ENCODE data around the gene SETD5.

The SETD5 gene

DNA sequence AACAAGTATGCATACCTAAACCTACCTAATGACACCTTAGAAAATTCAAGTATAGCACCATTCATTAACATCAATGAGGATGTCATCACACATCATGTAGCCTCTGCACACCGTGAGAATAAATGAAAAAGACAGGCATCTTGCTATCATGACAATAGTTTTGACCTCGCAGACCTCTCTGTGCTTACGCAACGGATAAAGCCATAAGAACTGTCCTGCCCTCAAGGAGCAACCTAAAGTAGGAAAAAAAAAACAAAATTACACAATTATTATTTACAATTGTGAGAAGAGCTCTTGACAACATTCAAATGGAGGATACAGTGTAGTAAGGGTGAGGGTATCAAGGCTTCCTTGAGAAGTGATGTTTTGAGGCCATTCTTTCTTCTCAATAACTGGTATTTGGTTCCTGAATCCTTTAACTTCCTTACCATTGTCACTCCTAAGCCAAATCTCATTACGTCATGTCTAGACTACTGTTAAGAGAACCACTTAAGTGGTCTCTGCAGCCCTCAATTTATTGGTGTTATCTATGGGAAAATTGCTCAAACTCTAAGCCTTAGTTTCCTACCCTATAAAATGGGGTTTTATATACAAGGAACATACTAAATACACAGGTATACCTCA is 7.0 kb upstream of the SETD5 start:
- DNase-seq, result no peak

DNA sequence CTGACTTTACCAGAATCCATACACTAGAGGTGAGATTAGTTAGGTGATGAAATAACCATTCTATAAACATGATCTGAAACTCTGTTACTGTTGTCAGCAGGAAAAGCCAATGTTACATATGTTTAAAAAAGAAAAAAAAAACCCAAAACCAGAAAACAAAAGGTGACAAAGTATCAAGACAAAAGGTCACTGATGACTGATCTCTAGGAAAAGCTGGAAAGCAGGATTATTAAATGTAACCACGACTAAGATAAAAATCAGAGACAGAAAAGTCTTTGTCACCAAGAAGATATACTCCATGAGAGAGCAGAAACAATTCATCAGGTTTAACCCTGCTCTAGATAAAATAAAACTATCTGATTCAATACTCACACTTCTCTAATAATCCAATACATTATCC is 5.4 kb upstream of the SETD5 start:
- no peak for DNase-seq

- no peak for DNase-seq
Measured at GRCh38 chr3:9395570-9396300, 1.7 kb upstream of the SETD5 start.

- peak; percentile 71 for DNase-seq
Measured at GRCh38 chr3:9396301-9396631, 1.1 kb upstream of the SETD5 start.

GRCh38 chr3:9396632-9397331 is 633 bp upstream of the SETD5 start:
- DNase-seq, result peak; percentile 96

- peak; percentile 36 for DNase-seq
Measured at GRCh38 chr3:9397906-9398699, 688 bp downstream of the SETD5 start.

DNA sequence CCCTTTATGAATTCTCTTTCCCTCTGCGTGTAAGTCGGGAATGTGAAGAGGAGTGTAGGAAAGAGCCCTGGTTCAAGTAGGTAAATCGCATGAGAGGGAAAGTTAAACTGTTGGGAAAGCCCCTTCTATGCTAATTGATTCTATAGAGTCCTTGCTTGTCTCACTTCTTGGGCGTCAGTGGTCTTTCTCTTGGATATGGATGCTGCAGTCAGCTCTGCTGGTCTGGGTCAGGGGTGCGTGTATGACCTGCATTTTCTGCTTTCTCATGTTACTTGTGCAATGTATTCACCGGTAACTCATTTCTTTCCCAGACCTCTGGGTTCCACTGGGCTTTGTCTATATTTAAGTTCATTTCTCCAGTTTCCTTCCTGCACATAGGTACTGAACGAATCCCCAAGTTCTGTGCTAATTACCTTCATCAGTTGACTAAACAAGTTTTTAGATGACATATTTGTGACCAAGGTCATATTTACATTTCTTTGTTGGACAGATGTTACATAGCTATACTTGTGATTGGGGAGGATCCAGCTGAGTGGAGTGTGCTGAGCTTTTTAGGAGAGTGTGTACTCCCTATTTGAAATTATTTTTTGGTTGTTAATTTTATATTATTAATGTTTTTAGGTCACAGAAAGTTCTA is 1.4 kb downstream of the SETD5 start:
- no peak for DNase-seq

DNA sequence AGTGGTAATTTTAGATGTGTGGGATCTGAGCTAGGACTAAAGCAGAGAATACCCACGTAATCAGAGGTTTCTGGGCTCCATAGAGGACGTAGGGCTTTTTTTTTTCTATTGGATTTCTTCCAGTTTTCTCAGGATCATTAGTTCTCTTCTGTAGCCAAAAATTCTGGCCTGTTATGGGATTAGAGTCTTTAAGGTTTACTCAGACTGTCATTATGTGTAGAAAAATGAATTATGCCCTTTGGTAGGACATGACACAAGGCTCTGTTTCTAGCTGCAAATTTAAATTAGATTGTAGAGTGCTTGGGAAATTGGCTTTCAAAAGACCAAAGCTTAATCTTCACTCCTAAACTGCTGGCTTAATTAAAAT is 1.9 kb downstream of the SETD5 start:
- no peak for DNase-seq

GRCh38 chr3:9399746-9400145 is 2.3 kb downstream of the SETD5 start:
- DNase-seq, result no peak

GRCh38 chr3:9400616-9401015 is 3.2 kb downstream of the SETD5 start:
- DNase-seq, result no peak

- no peak for DNase-seq
Measured at GRCh38 chr3:9401986-9402385, 4.6 kb downstream of the SETD5 start.

DNA sequence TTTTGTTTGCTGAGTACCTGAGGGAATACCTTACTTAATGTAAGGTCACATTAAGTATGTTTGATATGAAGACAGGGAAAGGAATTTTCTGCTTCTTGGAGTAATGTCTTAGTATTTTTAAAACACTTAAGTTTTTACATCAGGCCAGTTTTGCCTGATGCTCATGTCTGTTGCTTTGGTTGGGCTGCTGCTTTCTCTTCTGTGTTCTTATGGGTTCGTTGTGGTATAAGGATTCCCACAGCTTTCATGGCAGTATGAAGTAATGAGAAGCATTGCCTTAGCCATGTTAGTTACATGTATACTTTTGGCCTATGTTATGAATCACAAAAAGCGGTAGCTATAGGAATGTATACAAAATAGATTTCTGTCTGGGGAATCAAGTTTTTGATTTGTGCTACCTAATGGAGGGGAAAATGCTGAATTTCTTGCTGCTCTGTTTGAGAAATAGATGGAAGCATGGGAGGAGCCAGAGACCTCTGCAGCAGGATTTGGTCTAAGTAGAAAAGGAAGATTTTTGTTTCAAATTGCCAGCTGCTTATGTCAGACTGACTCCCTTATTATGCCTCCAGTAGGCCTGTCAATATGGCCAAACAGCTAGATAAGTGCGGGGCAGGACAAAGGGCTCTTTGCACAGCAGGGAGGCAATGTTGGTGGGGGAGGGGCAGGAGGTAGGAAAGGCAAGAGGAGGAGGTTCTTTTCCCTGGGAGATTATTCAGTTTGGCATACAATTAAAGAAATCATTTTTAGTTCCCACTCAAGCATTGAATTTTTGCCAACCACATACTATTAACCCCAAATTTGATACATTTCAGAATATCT is 5.2 kb downstream of the SETD5 start:
- no peak for DNase-seq

DNA sequence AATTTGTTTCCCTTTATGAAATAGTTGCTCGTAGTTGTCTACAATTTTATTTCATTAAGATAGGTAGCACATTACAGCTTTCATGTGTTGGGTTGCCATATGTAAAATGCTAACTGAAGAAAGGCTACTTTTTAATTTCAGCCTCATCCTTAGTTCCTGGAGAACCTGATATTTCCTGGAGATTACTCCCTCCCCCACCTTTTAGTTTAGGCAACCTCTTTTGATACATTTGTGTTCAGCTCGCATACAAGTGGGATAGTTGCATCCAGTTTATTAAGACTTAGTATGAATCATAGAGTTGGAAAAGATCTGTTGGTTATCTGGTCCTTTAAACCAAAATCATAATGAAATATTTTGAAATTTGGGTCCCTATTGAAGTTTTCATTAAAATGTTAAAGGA is 6.0 kb downstream of the SETD5 start:
- no peak for DNase-seq

DNA sequence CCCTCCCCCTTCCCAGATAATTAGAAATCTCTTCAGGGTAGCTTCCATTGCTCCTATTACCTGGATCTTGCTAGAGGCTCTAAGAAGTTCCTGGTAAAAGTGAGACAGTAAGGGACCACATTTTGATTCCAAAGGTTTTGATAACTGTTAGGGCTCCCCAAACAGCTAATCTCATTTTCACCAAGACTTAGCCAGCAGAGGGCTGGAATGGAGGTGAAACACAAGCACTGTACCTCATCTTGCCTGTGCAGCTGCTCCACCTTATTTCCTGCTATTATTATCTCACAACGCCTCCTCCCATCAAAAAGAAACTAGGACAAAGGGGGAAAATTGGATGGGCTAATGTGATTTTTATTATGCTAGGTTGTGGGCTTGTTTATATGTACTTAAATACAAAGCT is 7.3 kb downstream of the SETD5 start:
- no peak for DNase-seq

DNA sequence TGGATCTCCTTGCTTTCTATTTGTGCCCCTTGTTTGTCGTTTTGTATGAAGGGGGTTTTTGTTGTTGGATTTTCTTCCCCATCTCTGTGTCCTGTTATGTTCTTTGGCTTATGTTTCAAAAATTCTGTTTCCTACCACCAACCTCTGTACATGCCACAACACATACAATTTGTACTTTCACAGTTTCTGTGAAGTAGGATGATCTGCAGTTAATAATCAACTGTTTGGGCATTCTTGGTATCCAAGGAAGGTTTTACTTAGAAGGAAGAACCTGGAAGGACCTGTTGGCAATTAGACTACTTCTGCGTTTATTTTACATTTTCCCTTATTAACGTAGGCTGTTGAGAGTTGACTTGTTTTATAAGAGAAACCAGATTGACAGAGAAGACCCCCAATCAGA is 8.3 kb downstream of the SETD5 start:
- no peak for DNase-seq

DNA sequence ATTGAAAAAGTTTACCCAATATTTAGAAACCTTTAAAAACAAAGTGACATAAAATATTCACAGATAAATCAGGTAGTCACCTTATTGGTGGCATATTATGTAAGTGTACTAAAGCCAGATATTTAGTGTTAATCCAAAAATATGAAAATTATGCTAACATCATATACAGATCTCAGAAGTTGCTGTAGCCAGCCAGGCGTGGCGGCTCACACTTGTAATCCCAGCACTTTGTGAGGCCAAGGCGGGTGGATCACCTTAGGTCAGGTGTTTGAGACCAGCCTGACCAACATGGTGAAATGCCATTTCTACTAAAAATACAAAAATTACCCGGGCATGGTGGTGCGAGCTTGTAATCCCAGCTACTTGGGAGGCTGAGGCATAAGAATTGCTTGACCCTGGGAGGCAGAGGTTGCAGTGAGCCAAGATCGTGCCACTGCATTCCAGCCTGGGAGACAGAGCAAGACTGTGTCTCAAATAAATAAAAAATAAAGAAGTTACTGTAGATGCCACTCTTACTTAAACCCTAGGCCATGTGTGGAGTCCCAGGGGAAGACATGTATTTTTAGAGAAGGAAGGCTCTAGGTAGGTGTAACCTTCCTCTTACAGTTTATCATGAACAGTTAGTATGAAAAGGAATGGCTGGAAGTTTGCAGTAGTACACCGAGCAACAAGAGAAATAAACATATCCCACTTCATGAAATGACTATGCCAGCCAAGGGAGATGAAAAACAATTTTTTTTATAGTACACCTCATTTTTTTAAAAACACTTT is 9.6 kb downstream of the SETD5 start:
- DNase-seq, result no peak

DNA sequence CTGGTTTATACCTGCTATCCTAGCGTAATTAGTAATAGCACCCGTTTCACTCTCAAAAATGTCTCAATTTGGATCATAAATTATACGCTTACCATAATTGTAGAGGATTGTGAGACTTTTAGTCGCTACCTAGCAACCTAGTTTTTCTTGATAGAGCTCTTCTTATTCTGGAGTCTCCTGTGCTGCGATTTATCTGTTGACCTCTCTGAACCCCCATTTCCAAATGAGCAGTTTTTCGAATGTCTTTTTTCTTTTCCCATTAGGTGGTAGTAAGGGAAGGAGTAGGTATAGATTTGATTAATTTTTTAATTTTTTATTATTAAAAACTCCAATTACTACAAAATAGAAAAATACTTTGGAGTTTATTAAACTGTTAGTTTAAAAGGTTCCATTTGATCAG is 10.6 kb downstream of the SETD5 start:
- no peak for DNase-seq

DNA sequence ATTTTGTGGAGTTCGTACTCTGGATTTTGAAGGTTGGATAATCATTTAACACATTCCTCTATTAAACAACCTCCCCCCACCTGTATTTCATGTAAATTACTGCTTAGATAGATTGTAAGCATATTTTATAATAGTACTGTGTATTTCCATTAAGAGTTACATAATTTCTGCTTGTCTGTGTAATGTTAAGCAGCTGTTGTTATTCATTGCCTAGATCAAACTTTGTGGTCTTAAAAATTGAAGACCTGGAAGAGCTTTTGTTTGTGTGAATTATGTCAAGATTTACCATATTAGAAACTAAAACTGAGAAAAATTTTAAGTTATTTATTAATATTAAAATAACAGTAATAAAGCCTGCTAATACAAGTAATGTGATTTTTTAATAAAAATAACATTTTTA is 11.1 kb downstream of the SETD5 start:
- no peak for DNase-seq

DNA sequence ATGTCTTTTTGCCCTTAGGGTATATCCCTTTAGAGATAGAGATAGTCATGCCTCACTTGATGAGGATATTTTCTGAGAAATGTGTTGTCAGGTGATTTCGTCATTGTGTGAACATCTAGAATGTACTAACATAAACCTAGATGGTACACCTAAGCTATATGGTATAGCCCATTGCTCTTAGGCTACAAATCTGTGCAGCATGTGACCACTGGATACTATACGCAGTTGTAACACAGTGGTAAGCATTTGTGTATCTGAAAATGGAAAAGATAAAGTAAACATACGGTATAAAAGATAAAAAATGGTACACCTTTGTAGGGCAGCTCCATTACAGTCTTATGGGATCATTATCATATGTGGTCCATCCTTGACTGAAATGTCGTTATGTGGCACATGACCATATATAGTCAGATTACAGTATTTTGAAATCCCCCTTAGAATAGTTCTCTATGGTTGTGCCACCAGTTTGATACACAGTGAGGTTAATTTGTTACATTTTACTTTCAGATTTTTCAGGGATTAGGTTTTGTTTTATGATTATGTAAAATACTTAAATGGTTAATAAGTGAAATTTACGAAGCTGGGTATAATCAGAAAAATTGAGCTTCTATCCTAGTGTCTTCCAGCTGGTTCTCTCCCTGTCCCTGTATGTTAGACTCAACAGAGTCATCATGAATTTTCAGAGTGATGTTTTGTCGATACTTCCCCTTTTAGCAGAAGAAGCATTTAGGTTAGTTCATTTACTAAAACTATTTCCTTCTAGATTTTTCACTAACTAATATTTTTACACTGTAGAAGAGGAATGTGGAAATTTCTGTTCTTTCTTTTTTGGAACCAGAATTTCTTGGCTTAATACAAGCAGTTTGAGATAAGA is 12.8 kb downstream of the SETD5 start:
- no peak for DNase-seq

GRCh38 chr3:9411302-9411701 is 13.9 kb downstream of the SETD5 start:
- DNase-seq, result no peak

Data from stimulated activated CD4-positive, alpha-beta T cell treated with anti-CD3 and anti-CD28 coated beads, Interleukin-4, amount 100 ng/mL, for 1 hour (primary cell).